Kasumi-1 (cell line): ENCODE results near the gene ERC2.

ENCODE experiments used
- DNase-seq, 2 experiments: peaks; one replicate each; lab custom pipeline; 2025; lab: John Stamatoyannopoulos, UW

Gene ERC2

GRCh38 chr3:55989366-55989765, 478.9 kb downstream of the ERC2 start:
- DNase-seq = no peak

GRCh38 chr3:55988905-55989304, 479.4 kb downstream of the ERC2 start:
- no peak for DNase-seq

GRCh38 chr3:55984626-55985025, 483.6 kb downstream of the ERC2 start:
- DNase-seq = no peak

- no peak for DNase-seq
Observed at GRCh38 chr3:55978953-55979352, 489.3 kb downstream of the ERC2 start.

GRCh38 chr3:55974421-55975165, 493.7 kb downstream of the ERC2 start:
- no peak for DNase-seq

- DNase-seq = no peak
Observed at GRCh38 chr3:55969634-55970033, 498.6 kb downstream of the ERC2 start.

- no peak for DNase-seq
Observed at GRCh38 chr3:55968331-55968730, 499.9 kb downstream of the ERC2 start.

GRCh38 chr3:55966566-55966965, 501.7 kb downstream of the ERC2 start:
- DNase-seq = no peak

- DNase-seq = no peak
Observed at GRCh38 chr3:55965776-55966175, 502.5 kb downstream of the ERC2 start.

GRCh38 chr3:55964491-55964985, 503.7 kb downstream of the ERC2 start:
- DNase-seq = no peak

- no peak for DNase-seq
Observed at GRCh38 chr3:55963601-55964000, 504.7 kb downstream of the ERC2 start.

- DNase-seq = no peak
Observed at GRCh38 chr3:55959471-55960080, 508.7 kb downstream of the ERC2 start.

GRCh38 chr3:55958605-55959004, 509.7 kb downstream of the ERC2 start:
- no peak for DNase-seq

- DNase-seq = no peak
Observed at GRCh38 chr3:55955891-55956477, 512.3 kb downstream of the ERC2 start.

- DNase-seq = no peak
Observed at GRCh38 chr3:55951388-55951787, 516.9 kb downstream of the ERC2 start.

- no peak for DNase-seq
Observed at GRCh38 chr3:55947406-55947805, 520.9 kb downstream of the ERC2 start.

- DNase-seq = no peak
Observed at GRCh38 chr3:55946574-55947160, 521.6 kb downstream of the ERC2 start.

GRCh38 chr3:55942868-55943267, 525.4 kb downstream of the ERC2 start:
- no peak for DNase-seq

- no peak for DNase-seq
Observed at GRCh38 chr3:55939287-55939686, 529.0 kb downstream of the ERC2 start.

- DNase-seq = no peak
Observed at GRCh38 chr3:55937301-55937700, 531.0 kb downstream of the ERC2 start.

- DNase-seq = no peak
Observed at GRCh38 chr3:55936549-55937052, 531.7 kb downstream of the ERC2 start.

- DNase-seq = no peak
Observed at GRCh38 chr3:55935241-55935640, 533.0 kb downstream of the ERC2 start.

GRCh38 chr3:55934771-55935170, 533.5 kb downstream of the ERC2 start:
- no peak for DNase-seq
